H7 (cell line): ENCODE data around the gene SETMAR. TPM values are rescaled to one million over a fixed set of nuclear protein-coding genes. Genes with fewer than 3 reads are reported as not detected.

ENCODE experiments used
- DNase-seq: peaks from one replicate; pipeline ENCODE4 v3.0.0; 2012
- H3K27me3 ChIP-seq: 2 replicates; pipeline ENCODE4 v1.6.0; 2011; ENCODE audit warnings: mild to moderate bottlenecking, low read length; ENCODE audit not compliant: control insufficient read depth, insufficient read depth
- H3K36me3 ChIP-seq: replicated peaks from 2 replicates; pipeline ENCODE4 v1.5.1; 2011; ENCODE audit warnings: low read length; ENCODE audit not compliant: control insufficient read depth, insufficient read depth
- H3K4me3 ChIP-seq: 2 replicates; pipeline ENCODE4 v1.5.1; 2011; ENCODE audit warnings: low read depth, mild to moderate bottlenecking, control low read depth, low read length, moderate library complexity; ENCODE audit not compliant: insufficient read depth
- total RNA-seq: library from RNA; depleted of rRNA; stranded (reverse); fragments of >200 nt; shearing (Covaris generic); gene quantifications from 2 replicates; pipeline ENCODE4 v1.2.3, GENCODE V29; 2014; rRNA removed

The SETMAR gene
- total RNA-seq, 1 experiment from 2014 or later: 8.2 TPM

GRCh38 chr3:4351872-4352271 is 48.7 kb downstream of the SETMAR start:
- DNase-seq: no peak
- Histone ChIP-seq H3K36me3 (no peaks in the 10 kb centered on the region), H3K27me3 (no peaks in the 10 kb centered on the region), H3K4me3 (no peak overlapping the region)

- Histone ChIP-seq H3K27me3 (no peaks in the 10 kb centered on the region), H3K4me3 (no peak overlapping the region), H3K36me3 (no peaks in the 10 kb centered on the region)
- DNase-seq: no peak
Measured at GRCh38 chr3:4355401-4356219, 52.4 kb downstream of the SETMAR start.

- Histone ChIP-seq H3K36me3 (no peaks in the 10 kb centered on the region), H3K27me3 (no peaks in the 10 kb centered on the region), H3K4me3 (no peak overlapping the region)
- no peak for DNase-seq
Measured at GRCh38 chr3:4356220-4356540, 53.0 kb downstream of the SETMAR start.

- Histone ChIP-seq H3K36me3 (no peaks in the 10 kb centered on the region), H3K27me3 (no peaks in the 10 kb centered on the region), H3K4me3 (no peak overlapping the region)
- DNase-seq: no peak
Measured at GRCh38 chr3:4356546-4357410, 53.6 kb downstream of the SETMAR start.

- no peaks in the 10 kb centered on the region for H3K27me3 ChIP-seq
- H3K4me3 ChIP-seq: no peak overlapping the region
- no peak for DNase-seq
- H3K36me3 ChIP-seq: no peaks in the 10 kb centered on the region
Measured at GRCh38 chr3:4358273-4358672, 55.1 kb downstream of the SETMAR start.

- H3K27me3 ChIP-seq: no peaks in the 10 kb centered on the region
- no peak for DNase-seq
- no peak overlapping the region for H3K4me3 ChIP-seq
- no peaks in the 10 kb centered on the region for H3K36me3 ChIP-seq
Measured at GRCh38 chr3:4359805-4360502, 56.8 kb downstream of the SETMAR start.

- Histone ChIP-seq H3K36me3 (no peaks in the 10 kb centered on the region), H3K27me3 (no peaks in the 10 kb centered on the region), H3K4me3 (no peak overlapping the region)
- no peak for DNase-seq
Measured at GRCh38 chr3:4360817-4361216, 57.6 kb downstream of the SETMAR start.

- Histone ChIP-seq H3K4me3 (no peak overlapping the region), H3K36me3 (no peaks in the 10 kb centered on the region), H3K27me3 (no peaks in the 10 kb centered on the region)
- DNase-seq: no peak
Measured at GRCh38 chr3:4362523-4362922, 59.4 kb downstream of the SETMAR start.

Other genes starting within 250 kb of the SETMAR start
- 11.6 and 16.9 TPM in 2 replicates for gene SUMF1, start 163.9 kb downstream of the SETMAR start, total RNA-seq
- gene ITPR1, start 190.0 kb downstream of the SETMAR start, total RNA-seq: 4.3 and 4.4 TPM in 2 replicates